NCI-H1417 treated with DMSO at 0.1 percent for 48 hours (cell line): ENCODE data around the gene CARMIL1.
"Not testable (repeated sequence)": the region's sequence is repeated elsewhere in the genome, so short reads cannot be mapped to it uniquely, and the experiment has no call there.

ENCODE experiments used
- DNase-seq: peaks from one replicate; lab custom pipeline; 2025; lab: John Stamatoyannopoulos, UW

Gene CARMIL1

GRCh38 chr6:25369433-25370177, 90.4 kb downstream of the CARMIL1 start:
- DNase-seq = peak; percentile 71

GRCh38 chr6:25370178-25371036, 91.2 kb downstream of the CARMIL1 start:
- no peak for DNase-seq

GRCh38 chr6:25371037-25371347, 91.8 kb downstream of the CARMIL1 start:
- DNase-seq = no peak

- no peak for DNase-seq
These were observed 96.0 kb downstream of the CARMIL1 start for GRCh38 chr6:25375125-25375524.

- no peak for DNase-seq
These were observed 98.5 kb downstream of the CARMIL1 start for GRCh38 chr6:25377664-25378063.

- no peak for DNase-seq
These were observed 101.9 kb downstream of the CARMIL1 start for GRCh38 chr6:25381077-25381476.

- DNase-seq = not testable (repeated sequence)
These were observed 103.3 kb downstream of the CARMIL1 start for GRCh38 chr6:25382476-25382875.

- no peak for DNase-seq
These were observed 105.1 kb downstream of the CARMIL1 start for GRCh38 chr6:25384234-25384633.

GRCh38 chr6:25384967-25385366, 105.8 kb downstream of the CARMIL1 start:
- no peak for DNase-seq

- DNase-seq = no peak
These were observed 108.3 kb downstream of the CARMIL1 start for GRCh38 chr6:25387483-25387882.

- DNase-seq = no peak
These were observed 108.7 kb downstream of the CARMIL1 start for GRCh38 chr6:25387911-25388310.

- DNase-seq = no peak
These were observed 109.6 kb downstream of the CARMIL1 start for GRCh38 chr6:25388776-25389175.

GRCh38 chr6:25389471-25389870, 110.3 kb downstream of the CARMIL1 start:
- no peak for DNase-seq

- DNase-seq = no peak
These were observed 113.2 kb downstream of the CARMIL1 start for GRCh38 chr6:25392372-25392771.

GRCh38 chr6:25395731-25396130, 116.6 kb downstream of the CARMIL1 start:
- no peak for DNase-seq

- no peak for DNase-seq
These were observed 118.2 kb downstream of the CARMIL1 start for GRCh38 chr6:25397406-25397805.

- DNase-seq = no peak
These were observed 120.7 kb downstream of the CARMIL1 start for GRCh38 chr6:25399885-25400284.

GRCh38 chr6:25401711-25402110, 122.5 kb downstream of the CARMIL1 start:
- no peak for DNase-seq

- no peak for DNase-seq
These were observed 123.0 kb downstream of the CARMIL1 start for GRCh38 chr6:25402125-25402524.

- no peak for DNase-seq
These were observed 124.0 kb downstream of the CARMIL1 start for GRCh38 chr6:25403150-25403549.

GRCh38 chr6:25404091-25404490, 124.9 kb downstream of the CARMIL1 start:
- no peak for DNase-seq

GRCh38 chr6:25404693-25405169, 125.6 kb downstream of the CARMIL1 start:
- DNase-seq = no peak

- no peak for DNase-seq
These were observed 126.3 kb downstream of the CARMIL1 start for GRCh38 chr6:25405442-25405841.
